GM18873 (cell line): ENCODE data around the gene SPOCD1.
"Not testable (repeated sequence)": the region's sequence is repeated elsewhere in the genome, so short reads cannot be mapped to it uniquely, and the experiment has no call there.

Source experiments
- ATAC-seq: cut with Tn5 transposase; IDR thresholded peaks from one replicate; pipeline ENCODE4 v1.9.1; 2021; ENCODE audit warnings: mild to moderate bottlenecking, moderate library complexity, moderate number of reproducible peaks; ENCODE audit not compliant: unreplicated experiment, low FRiP score

Gene SPOCD1

DNA sequence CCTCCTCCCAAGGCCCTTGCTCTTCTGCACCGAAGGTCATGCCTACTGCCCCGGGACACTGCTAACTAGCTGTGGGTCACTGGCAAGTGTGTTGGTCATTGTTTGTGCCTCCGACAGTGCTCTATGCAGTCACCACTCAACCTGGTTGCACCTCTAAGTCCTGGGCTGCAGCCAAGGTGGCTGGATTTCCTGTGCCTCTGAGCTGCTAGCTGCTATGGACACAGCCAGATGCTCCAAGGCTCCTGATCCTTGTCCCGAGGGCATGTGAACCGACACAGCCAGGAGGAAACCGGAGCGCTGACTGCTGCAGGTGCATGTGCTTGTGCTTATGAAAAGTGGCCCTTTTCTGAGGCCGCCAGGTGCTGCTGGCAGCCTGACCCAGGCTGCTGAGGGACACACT, 14.7 kb upstream of the SPOCD1 start:
- ATAC-seq: no peak

DNA sequence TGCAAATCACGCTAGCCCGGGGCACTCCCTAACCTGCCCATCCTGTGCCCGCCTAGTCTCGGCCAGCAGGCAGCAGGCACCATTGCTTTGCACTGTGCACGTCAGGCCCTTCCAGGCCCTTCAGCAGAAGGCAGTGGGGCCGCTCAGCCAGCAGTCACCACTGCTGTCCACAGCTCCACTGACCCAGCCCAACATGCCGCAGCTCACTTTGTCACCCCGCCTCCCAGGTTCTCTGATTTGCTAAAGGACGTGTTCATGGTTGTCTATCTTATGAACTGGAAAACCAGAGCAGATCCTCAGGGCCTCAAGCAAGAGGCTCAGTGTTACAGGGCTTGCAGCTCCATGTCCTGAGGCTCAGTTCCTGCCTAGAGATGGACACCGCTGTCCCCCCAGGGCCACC, 14.2 kb upstream of the SPOCD1 start:
- no peak for ATAC-seq

DNA sequence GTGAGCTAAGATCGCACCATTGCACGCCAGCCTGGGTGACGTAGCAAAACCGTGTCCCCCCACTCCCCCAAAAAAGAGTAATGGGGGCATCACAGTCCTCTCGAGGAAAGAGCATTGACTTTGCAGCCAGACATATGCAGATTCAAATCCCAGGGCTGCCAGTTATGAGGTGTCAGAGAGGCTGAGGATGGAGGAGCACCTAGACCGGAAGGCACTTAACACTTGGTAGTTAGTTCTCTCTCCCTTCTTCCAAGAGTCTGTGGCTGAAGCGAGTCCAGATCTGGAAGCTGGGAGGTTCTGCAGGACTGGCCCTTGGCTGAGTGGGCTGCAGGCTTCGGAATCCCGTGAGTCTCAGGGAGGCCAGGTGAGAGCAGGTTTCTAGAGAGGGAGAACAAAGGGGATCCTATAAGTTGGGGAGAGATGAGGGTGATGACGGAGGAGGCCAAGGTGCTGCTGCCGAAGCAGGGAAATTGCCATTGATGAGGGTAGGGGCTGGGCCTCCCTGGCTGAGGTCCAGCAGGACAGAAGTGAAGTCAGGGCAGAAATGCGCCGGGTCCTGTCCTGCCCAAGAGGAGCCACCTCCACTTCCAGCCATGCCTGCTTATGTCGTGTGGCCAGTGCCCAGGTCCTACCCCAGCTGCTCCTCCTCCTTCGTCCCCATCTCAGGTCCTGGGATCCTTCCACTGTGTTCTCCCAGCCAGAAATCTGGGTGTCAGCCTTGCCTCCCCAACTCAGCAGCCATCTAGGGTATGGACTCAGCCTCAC, 13.3 kb upstream of the SPOCD1 start:
- ATAC-seq: no peak

DNA sequence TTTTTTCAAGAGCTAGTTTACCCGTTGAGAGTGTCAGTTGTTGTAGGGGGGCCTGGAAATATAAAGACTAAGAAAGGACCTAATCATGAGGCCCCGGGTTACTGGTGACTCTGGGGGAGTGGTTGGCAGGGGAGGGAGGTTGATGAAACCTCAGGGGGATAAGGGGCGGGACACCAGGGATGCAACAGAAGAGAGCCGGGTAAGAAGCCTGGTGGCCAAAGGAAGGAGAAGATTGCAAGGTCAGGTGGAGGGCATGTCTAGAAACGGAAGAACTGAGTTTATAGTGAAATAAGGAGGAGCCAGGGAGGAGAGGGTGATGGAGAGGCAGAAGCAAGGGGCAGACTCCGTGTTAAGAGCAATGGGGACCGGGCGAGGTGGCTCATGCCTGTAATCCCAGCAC, 12.5 kb upstream of the SPOCD1 start:
- no peak for ATAC-seq

DNA sequence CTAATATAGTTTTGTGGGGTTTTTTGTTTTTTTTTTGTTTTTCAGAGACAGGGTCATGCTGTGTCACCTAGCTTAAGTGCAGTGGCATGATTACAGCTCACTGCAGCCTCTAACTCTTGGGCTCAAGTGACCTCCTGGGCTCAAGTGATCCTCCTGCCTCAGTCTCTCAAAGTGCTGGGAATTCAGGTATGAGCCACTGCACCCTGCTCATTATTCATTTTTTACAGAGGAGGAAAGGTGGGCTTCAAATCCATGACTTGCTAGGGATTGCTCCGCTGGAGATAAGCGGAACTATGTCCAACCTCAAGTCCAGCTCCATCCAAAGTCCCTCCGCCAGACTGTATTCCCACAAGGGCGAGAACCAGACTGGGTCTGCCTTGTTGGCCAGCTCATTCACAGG, 8.0 kb upstream of the SPOCD1 start:
- ATAC-seq: no peak

DNA sequence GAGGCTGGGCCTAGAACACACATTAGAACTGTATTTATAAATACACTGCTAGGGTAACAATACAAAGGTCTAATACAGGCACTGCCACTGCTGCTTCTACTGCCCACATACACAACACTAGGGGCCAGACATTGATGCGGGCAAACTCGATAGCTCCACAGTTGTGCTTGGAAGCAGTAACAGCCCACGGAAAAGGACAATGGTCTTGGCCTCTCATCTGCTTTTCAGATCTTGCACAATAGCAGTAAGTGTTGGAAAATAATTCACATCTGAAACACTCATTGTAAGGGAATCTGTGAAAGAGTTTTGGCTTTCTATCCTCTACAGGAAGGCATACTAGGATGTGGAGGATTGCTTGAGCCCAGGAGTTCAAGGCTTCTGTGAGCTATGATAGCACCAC, 6.9 kb upstream of the SPOCD1 start:
- no peak for ATAC-seq

DNA sequence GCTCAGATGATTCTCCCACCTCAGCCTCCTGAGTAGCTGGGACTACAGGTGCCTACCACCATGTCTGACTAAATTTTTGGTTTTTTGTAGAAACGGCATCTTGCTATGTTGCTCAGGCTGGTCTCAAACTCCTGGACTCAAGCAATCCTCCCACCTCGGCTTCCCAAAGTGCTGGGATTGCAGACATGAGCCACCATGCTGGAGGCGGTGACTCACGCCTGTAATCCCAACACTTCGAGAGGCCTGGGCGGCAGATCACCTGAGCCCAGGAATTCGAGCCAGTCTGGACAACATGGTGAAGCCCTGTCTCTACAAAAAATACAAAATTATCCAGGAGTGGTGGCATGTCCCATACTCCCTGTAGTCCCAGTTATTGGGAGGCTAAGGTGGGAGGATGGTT, 4.4 kb upstream of the SPOCD1 start:
- not testable (repeated sequence) for ATAC-seq

DNA sequence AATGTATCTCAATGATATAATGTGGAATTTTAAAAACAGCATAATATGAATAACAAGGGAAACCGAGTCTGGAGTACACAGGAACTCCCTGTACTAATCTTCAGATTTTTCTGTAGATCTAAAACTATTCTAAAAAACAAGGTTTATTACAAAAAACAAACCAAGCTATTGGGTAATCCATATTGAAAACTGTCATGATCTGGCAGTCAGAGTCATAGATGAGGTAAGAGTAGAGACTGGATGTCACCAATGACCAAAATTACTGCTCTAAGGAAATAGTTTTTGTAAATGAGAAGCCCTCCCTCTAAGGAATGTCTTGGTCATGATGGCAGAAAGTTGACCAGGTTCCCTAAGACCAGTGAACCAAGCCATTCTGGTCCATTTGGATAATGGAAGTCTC, 2.4 kb upstream of the SPOCD1 start:
- no peak for ATAC-seq

DNA sequence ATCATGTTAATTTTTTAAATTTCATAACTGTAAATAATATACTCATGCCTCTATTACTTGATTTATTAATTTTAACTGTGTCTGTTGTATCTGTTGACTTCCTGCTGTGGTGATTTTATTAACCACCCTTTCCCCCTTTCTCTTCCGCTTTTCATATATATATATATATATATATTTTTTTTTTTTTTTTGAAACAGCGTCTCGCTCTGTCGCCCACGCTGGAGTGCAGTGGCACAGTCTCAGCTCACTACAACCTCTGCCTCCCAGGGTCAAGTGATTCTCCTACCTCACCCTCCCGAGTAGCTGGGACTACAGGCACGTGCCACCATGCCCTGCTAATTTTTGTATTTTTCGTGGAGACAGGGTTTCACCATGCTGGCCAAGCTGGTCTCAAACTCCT, 1.1 kb upstream of the SPOCD1 start:
- not testable (repeated sequence) for ATAC-seq

DNA sequence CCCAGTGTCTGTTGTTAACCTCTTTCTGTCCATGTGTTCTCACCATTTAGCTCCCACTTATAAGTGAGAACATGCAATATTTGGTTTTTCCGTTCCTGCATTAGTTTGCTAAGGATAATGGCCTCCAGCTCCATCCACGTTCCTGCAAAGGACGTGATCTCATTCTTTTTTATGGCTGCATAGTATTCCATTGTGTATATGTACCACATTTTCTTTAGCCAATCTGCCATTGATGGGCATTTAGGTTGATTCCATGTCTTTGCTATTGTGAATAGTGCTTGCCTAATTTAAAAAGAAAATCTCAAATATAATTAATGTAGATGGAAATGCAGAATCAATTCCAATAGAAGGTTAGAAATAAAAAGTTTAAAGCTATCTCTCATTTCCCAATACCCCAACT, 679 bp upstream of the SPOCD1 start:
- not testable (repeated sequence) for ATAC-seq

DNA sequence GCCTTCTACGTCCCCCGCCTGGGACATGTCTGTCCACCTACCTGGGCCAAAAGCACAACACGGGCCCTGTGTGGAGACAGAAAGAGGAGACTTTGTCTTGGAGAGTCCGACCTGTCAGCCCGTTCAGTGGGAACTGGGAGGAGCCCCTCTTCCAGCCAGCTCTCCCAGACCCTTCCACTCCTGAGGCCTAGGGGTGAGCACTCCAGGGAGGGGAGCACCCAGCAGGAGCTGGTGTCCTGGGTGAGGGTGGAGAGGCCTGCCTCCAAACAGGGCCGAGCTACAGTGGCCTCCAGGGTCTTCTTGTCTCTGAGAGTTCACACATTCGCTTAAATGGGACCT, 546 bp downstream of the SPOCD1 start:
- ATAC-seq: no peak

DNA sequence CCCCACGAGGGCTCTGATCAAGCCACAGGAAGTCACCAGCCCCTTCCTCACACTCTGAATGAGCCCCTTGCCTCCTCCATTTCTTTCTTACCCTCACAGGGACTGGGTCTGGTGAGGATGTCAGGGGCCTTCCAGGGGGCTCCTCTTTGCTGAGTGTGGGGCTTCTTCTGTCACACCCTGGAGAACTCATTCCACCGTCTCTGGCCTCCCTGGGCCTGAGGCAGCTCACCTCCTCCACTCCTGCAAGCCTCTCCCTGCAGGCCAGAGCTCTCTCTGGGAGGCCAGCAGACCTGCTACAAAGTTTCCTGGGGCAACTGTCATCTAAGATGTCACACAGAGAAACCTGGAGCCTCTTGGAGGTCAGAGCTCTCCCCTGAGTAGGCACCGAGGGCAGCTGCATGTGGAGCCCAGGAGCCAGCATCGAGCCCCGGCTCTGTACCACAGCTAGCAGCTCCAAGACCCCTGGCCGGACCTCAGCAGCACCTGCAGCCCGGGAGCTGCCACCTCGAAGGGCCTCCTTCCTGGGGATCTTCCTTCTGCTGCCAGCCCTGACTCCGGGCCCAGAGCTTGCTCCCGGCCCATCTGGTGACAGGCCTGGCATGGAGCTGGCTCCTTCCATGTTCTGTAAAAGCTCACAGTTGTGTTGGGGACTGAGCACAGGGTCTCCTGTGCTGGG, 1.1 kb downstream of the SPOCD1 start:
- ATAC-seq: no peak

DNA sequence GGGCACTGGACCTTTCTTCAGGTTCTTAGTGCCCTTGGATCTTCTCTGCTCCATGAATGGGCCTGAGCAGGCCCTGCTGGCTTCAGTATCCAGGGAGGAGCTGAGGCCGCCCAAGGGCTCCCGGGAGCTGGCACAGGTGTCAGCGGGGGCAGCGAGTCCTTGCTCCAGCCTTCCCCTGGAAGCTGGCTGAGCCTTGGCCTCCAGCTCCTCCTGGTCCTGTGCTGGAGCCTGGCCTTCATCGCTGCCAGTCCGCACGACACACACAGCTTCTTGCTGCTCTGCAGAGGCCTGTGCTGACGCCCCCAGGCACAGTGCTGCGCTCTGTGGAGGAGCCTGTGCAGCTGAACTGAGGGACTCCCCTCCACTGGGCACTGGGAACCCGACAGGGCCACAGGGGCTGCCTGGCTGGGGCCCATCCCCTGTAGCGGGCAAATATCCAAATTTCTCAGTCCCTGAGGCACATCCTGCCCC, 1.7 kb downstream of the SPOCD1 start:
- ATAC-seq: no peak

DNA sequence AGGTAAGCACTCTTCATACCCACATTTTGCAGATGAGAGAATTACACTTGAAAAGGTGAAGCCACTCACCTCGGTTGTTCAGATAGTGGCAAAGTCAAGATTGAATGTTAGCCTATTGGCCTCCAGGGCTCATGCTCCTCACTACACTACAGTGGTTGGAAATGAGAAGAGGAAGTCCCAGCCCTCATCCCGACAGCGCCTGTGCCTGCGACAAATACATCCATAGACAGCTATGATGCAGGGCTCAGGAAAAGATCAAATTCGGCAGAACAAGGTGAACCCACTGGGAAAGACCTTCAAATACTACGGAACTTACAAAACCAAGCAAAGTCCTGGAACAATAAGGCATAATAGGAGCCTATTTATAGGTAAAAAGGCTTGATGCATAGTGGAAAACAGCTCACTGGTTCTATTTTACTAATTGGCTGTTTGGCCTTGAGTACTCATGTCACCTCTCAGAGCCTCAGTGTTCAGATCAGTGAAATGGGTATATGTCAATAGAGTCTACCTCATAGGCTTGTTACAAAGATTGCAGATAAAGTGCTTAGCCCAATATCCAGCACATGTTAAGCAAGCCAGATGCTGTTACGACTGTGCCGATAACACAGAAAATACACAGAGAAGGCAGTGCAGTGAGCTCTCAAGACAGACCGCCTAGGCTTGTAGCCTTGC, 3.5 kb downstream of the SPOCD1 start:
- ATAC-seq: no peak

DNA sequence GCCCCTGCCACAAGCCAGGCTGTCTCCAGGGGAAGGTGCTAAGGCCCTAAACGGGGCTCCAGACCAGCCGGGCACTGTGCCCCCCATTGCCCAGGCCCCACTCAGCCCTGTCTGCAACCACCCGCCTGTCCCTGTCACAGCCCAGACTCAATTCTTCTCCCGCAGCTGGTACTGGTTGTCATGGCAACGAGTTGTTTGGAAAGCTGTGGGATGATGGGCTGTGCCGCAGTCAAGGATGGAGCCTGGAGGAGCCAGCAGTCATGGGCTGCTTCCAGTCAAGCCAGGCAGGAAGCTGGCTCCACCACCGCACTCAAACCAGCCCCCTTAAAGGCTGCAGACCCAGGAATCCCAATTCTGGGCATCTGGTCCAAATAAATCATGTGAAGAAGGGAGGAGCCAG, 4.2 kb downstream of the SPOCD1 start:
- no peak for ATAC-seq

DNA sequence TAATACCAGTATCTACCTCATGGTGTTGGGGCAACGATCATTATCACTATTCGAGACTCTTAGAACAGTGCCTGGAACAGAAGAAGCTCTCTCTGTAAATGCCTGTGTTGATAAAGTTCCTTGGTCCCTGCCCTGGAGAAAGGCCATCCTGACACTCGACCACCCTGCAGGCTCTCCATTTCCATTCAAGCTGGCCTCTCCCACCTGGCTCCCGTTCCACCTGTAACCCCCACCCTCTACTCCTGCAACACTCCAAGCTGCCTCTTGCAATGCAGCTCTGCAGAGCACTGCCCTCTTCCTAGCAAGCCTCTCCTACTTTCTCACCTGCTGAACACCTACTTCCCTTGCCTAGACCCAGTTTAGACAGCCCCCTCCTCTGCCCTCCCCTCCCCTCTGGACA, 6.1 kb downstream of the SPOCD1 start:
- ATAC-seq: no peak

DNA sequence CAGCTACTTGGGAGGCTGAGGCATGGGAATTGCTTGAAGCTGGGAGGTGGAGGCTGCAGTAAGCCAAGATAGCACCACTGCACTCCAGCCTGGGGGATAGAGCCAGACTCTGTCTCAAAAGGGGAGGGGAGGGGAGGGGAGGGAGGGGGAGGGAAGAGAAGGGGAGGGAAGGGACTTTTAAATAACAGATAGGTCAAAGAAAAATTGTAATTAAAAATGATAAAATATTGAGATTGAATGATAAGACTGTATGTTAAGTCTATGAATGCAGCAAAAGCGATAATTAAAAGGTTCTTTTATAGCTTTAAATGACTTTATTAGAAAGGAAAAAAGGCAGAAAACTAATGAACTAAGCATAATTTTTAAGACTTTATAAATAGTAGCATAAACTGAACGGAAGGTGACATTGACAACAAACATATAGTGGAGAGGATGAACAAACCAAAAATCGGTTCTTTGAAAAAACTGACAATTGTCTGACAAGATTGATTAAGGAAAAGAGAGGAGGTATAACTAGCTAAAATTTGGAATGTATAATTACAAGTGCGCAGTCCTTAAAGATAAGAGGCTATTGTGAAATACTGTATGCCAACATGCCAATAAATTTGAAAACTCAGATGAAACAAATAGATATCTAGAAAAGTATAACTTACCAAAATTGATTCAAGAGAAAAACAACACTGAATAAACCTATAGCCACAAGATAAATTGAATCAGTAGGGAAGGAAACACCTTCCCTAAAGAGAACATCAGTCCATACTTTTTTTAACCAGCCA, 8.4 kb downstream of the SPOCD1 start:
- no peak for ATAC-seq

DNA sequence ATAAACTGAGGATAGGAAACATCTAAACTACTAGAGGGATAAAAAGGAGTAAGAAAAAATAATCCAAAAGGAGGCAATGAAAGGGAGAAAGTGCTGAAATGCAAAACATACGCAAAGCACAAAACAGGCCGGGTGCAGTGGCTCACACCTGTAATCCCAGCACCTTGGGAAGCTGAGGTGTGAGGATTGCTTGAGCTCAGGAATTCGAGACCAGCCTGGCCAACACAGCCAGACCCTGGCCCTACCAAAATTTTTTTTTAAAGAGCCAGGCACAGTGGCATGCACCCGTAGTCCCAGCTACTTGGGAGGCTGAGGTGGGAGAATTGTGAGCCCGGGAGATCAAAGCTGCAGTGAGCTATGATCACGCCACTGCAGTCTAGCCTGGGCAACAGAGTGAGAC, 10.5 kb downstream of the SPOCD1 start:
- ATAC-seq: no peak

DNA sequence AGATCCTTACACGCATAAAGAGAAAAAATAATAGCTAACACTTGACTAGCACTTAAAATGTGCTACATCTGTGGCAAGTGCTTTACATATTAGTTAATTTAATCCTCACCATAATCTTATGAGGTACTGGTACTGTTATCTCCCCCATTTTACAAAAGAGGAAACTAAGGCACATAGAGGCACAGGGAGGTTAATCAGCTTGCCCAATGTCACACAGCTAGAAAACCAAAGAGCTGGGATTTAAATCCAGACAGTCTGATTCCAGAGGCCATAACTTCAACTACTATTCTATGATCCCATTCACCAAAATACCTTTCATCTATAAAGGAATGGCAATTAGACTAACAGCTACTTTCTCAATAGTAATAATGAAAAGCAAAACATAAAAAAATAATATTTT, 11.7 kb downstream of the SPOCD1 start:
- no peak for ATAC-seq

DNA sequence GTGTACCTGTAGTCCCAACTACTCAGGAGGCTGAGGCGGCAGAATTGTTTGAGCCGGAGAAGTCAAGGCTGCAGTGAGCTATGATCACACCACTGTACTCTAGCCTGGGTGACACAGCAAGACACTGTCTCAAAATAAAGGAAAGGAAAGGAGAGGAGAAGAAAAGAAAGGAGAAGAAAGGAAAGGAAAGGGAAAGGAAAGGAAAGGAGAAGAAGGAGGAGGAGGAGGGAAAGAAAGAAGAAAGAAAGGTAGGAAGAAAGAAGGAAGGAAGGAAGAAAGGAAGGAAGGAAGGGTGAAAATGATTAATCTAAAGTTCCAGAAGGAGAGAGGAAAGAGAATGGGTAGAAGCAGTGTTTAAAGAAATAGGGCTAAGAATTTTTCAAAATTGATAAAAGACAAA, 12.2 kb downstream of the SPOCD1 start:
- no peak for ATAC-seq
